Spleen (tissue), 11 donors: ENCODE data around the gene RNASE8. TPM values are rescaled to one million over a fixed set of nuclear protein-coding genes. Genes with fewer than 3 reads are reported as not detected.

Experiments used
- DNase-seq: peaks from one replicate; pipeline ENCODE4 v3.0.0-alpha.2; 2020
- H3K27ac ChIP-seq, 8 donors: fragments of 200-600 bp; sonication (generic) in 7 of 8; 1 replicate in 4 of 8; 2 replicates in 4 of 8; pipeline versions ENCODE4 v1.5.0 to v1.8.0; 2016 to 2021; ENCODE audit warnings: inconsistent platforms in 4 of 8, mild to moderate bottlenecking in 4 of 8, moderate library complexity in 1 of 8
- H3K27me3 ChIP-seq, 7 donors: fragments of 200-600 bp; sonication (generic) in 6 of 7; replicated peaks in 1 of 7; 1 replicate in 4 of 7; 2 replicates in 3 of 7; pipeline versions ENCODE4 v1.5.0 to v1.8.0; 2016 to 2021; ENCODE audit warnings: inconsistent platforms in 3 of 7, mild to moderate bottlenecking in 1 of 7
- H3K36me3 ChIP-seq, 6 donors: fragments of 200-600 bp; sonication (generic) in 5 of 6; 1 replicate in 4 of 6; 2 replicates in 2 of 6; pipeline versions ENCODE4 v1.5.0 to v1.8.0; 2016 to 2021; ENCODE audit warnings: inconsistent platforms in 2 of 6
- H3K4me1 ChIP-seq, 6 donors: fragments of 200-600 bp; sonication (generic) in 5 of 6; 1 replicate in 3 of 6; 2 replicates in 3 of 6; pipeline versions ENCODE4 v1.5.0 to v1.8.0; 2016 to 2021; ENCODE audit warnings: inconsistent platforms in 3 of 6
- H3K4me3 ChIP-seq, 8 donors: fragments of 200-600 bp; sonication (generic) in 7 of 8; 1 replicate in 4 of 8; 2 replicates in 4 of 8; pipeline versions ENCODE4 v1.5.0 to v1.8.0; 2016 to 2021; ENCODE audit warnings: inconsistent platforms in 4 of 8, mild to moderate bottlenecking in 4 of 8, moderate library complexity in 2 of 8
- H3K9me3 ChIP-seq, 8 donors: fragments of 200-600 bp; sonication (generic) in 7 of 8; 1 replicate in 4 of 8; 2 replicates in 4 of 8; pipeline versions ENCODE4 v1.5.0 to v1.8.0; 2016 to 2021; ENCODE audit warnings: inconsistent platforms in 4 of 8
- CTCF ChIP-seq, 11 experiments: fragments of 200-600 bp in 7 of 11; fragments of 450-650 bp in 4 of 11; sonication (generic) in 4 of 11; IDR thresholded peaks in 8 of 11; conservative IDR thresholded peaks in 3 of 11; 1 replicate in 7 of 11; 2 replicates in 4 of 11; pipeline versions ENCODE4 v1.4.0 to v1.8.0; 2016 to 2021; ENCODE audit warnings: antibody characterized with exemption in 11 of 11, inconsistent platforms in 4 of 11, mild to moderate bottlenecking in 1 of 11
- POLR2A ChIP-seq, 3 donors: fragments of 450-650 bp; IDR thresholded peaks; one replicate each; pipeline ENCODE4 v1.5.1; 2017; ENCODE audit warnings: antibody characterized with exemption in 3 of 3, mild to moderate bottlenecking in 1 of 3
- POLR2AphosphoS5 ChIP-seq, 3 donors: sonication (generic); formaldehyde crosslinking; IDR thresholded peaks; one replicate each; pipeline ENCODE4 v1.5.1; 2017; ENCODE audit warnings: antibody characterized with exemption in 3 of 3
- WGBS, 5 donors: extraction: QIAGEN DNeasy Blood & Tissue Kit in 3 of 5; methylation state at CpG; one replicate each; pipeline versions ENCODE4 v1.1.5 to v1.1.7; 2013 to 2018; 5-methylcytosine and 5-hydroxymethylcytosine counted together
- intact Hi-C: fragments of 100-400 bp; cut with DNase I; formaldehyde crosslinking; loops from one replicate; pipeline ENCODE4 v1.15.0; 2023; ENCODE audit warnings: low total_unique reads
- polyA plus RNA-seq, 3 donors: library from polyadenylated mRNA; stranded (reverse); fragments of 200-250 nt; gene quantifications; one replicate each; pipeline ENCODE4 v1.2.1, GENCODE V29; 2013
- total RNA-seq, 7 donors: library from RNA; depleted of rRNA in 3 of 7; stranded (reverse); fragments of >200 nt in 3 of 7; fragmentation: NEBNext Ultra II Directional in 4 of 7; extraction: Animal tissue kit (Norgen Biotek cat#: 25700) in 4 of 7; gene quantifications; one replicate each; pipeline versions ENCODE4 v1.1.0 to v1.2.1, GENCODE V29; 2016 to 2021
- donor health status: healthy with polysubstance abuse.
- donor health status: DM: no; HTN: no; CAD: no; lungs with moderate emphysema.
- donor health status: DM: no; HTN: no; CAD: no.
- donor health status: Bipolar disorder and iron deficiency.
- donor health status: healthy.
- donor health status: DM: no; HTN: no; CAD: no.
- donor health status: DM: yes; HTN: yes; CAD: no.

RNASE8 gene
- total and polyA plus RNA-seq, 10 donors, result not detected

DNA sequence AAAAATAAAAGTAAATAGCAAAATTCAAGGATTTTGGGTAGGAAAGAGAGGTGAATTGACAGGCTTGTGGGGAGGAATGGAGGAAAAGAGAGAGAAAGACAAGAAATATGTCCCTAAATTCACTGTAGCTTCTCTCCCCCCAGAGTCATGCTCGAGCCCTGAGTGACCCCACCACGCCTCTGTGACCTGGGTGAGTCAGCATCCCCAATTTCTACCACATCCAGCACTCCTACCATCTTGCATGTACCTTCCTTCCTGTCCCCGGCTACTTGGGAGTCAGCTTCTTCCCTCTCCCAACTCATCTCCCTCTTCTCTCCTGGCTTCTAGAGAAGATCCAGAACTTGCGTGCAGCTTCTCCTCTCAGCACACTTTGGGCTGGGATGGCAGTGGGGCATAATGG, 31.1 kb downstream of the RNASE8 start:
- peaks cover 0 to 93% (median 8%) of the 10 kb centered on the region in 6 donors for H3K36me3 ChIP-seq

GRCh38 chr14:21089271-21089670, 31.6 kb downstream of the RNASE8 start:
- peak overlapping the region in 5 of 8 donors; percentile 7 to 89 (median 62) for H3K27ac ChIP-seq
- TF ChIP-seq CTCF (IDR thresholded peaks at IDR 0.05 in 8 of 11, conservative IDR thresholded peaks at IDR 0.05 in 3 of 11) (no peak), POLR2A (IDR thresholded peaks at IDR 0.05) (no peak), POLR2AphosphoS5 (IDR thresholded peaks at IDR 0.05) (no peak)
- H3K4me3 ChIP-seq, result no peak overlapping the region
- H3K9me3 ChIP-seq, result no peaks in the 10 kb centered on the region
- WGBS, 5 donors, result 64 to 80% (median 74%) methylated on average over 1 of the region's 1 CpG
- H3K4me1 ChIP-seq, result peaks cover 12 to 82% (median 53%) of the 10 kb centered on the region in 6 donors
- peaks cover 0 to 87% (median 5%) of the 10 kb centered on the region in 6 donors for H3K36me3 ChIP-seq
- intact Hi-C loops, result no loop called here
- no peak for DNase-seq
- H3K27me3 ChIP-seq, result no peaks in the 10 kb centered on the region

More for the DNA sequence above, 31.1 kb downstream of the RNASE8 start:
- 63 to 80% (median 67%) methylated on average over 4 of the region's 4 CpGs for WGBS, 5 donors
- Histone ChIP-seq H3K27ac (peak overlapping the region in 5 of 8 donors; percentile 15 to 89 (median 61)), H3K4me3 (no peak overlapping the region), H3K4me1 (peaks cover 12 to 88% (median 55%) of the 10 kb centered on the region in 6 donors), H3K27me3 (no peaks in the 10 kb centered on the region), H3K9me3 (no peaks in the 10 kb centered on the region)
- intact Hi-C loops, result no loop called here
- no peak for DNase-seq
- no peak for TF ChIP-seq POLR2AphosphoS5 (IDR thresholded peaks at IDR 0.05)
- no peak for TF ChIP-seq POLR2A (IDR thresholded peaks at IDR 0.05)

DNA sequence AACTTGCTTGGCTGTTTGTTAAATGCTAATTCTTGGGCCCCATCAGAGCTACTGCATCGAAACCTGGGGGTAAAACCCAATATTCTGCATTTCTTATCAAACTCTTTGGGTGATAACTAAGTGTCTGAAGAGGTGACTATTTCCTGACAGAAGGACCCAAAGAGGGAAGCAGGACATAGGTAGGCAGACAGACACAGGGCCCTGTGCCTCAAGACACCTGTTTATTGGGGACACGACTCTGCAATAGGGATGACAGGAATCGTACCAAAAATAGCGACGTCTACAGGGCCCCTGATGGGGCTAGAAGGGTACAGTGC, 32.2 kb downstream of the RNASE8 start:
- Histone ChIP-seq H3K36me3 (peaks cover 0 to 81% (median 5%) of the 10 kb centered on the region in 6 donors), H3K9me3 (no peaks in the 10 kb centered on the region), H3K4me1 (peaks cover 12 to 76% (median 50%) of the 10 kb centered on the region in 6 donors), H3K27me3 (no peaks in the 10 kb centered on the region), H3K27ac (peak overlapping the region in 7 of 8 donors; percentile 16 to 89 (median 54)), H3K4me3 (no peak overlapping the region)
- TF ChIP-seq POLR2AphosphoS5 (IDR thresholded peaks at IDR 0.05) (no peak), POLR2A (IDR thresholded peaks at IDR 0.05) (no peak), CTCF (IDR thresholded peaks at IDR 0.05 in 8 of 11, conservative IDR thresholded peaks at IDR 0.05 in 3 of 11) (no peak)
- intact Hi-C loops, result loop anchor here (5.0 kb wide), 1 partner anchor 73 kb away; no protein-coding TSS in a partner anchor
- no peak for DNase-seq
- WGBS, 5 donors, result 79 to 95% (median 84%) methylated on average over 5 of the region's 5 CpGs

GRCh38 chr14:21090194-21090939, 32.7 kb downstream of the RNASE8 start:
- peak overlapping the region in 7 of 8 donors; percentile 16 to 89 (median 40) for H3K27ac ChIP-seq
- no peak overlapping the region for H3K4me3 ChIP-seq
- intact Hi-C loops, result loop anchor here (5.0 kb wide), 1 partner anchor 73 kb away; no protein-coding TSS in a partner anchor
- peaks cover 11 to 72% (median 45%) of the 10 kb centered on the region in 6 donors for H3K4me1 ChIP-seq
- WGBS, 5 donors, result 77 to 93% (median 87%) methylated on average over 20 to 45 of the region's 45 CpGs
- no peaks in the 10 kb centered on the region for H3K27me3 ChIP-seq
- TF ChIP-seq POLR2A (IDR thresholded peaks at IDR 0.05) (no peak), CTCF (IDR thresholded peaks at IDR 0.05 in 8 of 11, conservative IDR thresholded peaks at IDR 0.05 in 3 of 11) (peak in 10 of 11 experiments; percentile 36 to 76 (median 60)), POLR2AphosphoS5 (IDR thresholded peaks at IDR 0.05) (peak; percentile 41 to 70 (median 60))
- DNase-seq, result peak; percentile 87
- H3K36me3 ChIP-seq, result peaks cover 0 to 76% (median 5%) of the 10 kb centered on the region in 6 donors
- H3K9me3 ChIP-seq, result no peaks in the 10 kb centered on the region
